Adrenal gland (tissue), 12 donors: Measurements from ENCODE around the gene HIBCH. TPM values are rescaled to one million over a fixed set of nuclear protein-coding genes. Genes with fewer than 3 reads are reported as not detected.
"Not testable (repeated sequence)": the region's sequence is repeated elsewhere in the genome, so short reads cannot be mapped to it uniquely, and the experiment has no call there.

Experiments
- DNase-seq, 7 donors: peaks; one replicate each; pipeline ENCODE4 v3.0.0-alpha.2; 2019 to 2020
- H3K27ac ChIP-seq, 5 donors: fragments of 200-600 bp; sonication (generic) in 4 of 5; 1 replicate in 3 of 5; 2 replicates in 2 of 5; pipeline versions ENCODE4 v1.5.1 to v1.8.0; 2016 to 2020; ENCODE audit warnings: mild to moderate bottlenecking in 1 of 5
- H3K27me3 ChIP-seq: fragments of 200-600 bp; 2 replicates; pipeline ENCODE4 v1.8.0; 2021
- H3K36me3 ChIP-seq, 2 donors: fragments of 200-600 bp; replicated peaks in 1 of 2; 1 replicate in 1 of 2; 2 replicates in 1 of 2; pipeline versions ENCODE4 v1.5.1 to v1.8.0; 2018 to 2022
- H3K4me1 ChIP-seq, 2 donors: fragments of 200-600 bp; replicated peaks in 1 of 2; 1 replicate in 1 of 2; 2 replicates in 1 of 2; pipeline versions ENCODE4 v1.5.1 to v1.8.0; 2018 to 2021
- H3K4me3 ChIP-seq, 4 donors: fragments of 200-600 bp; sonication (generic) in 3 of 4; one replicate each; pipeline ENCODE4 v1.5.1; 2016 to 2018
- H3K9me3 ChIP-seq, 3 donors: fragments of 200-600 bp; sonication (generic) in 1 of 3; replicated peaks in 1 of 3; 1 replicate in 2 of 3; 2 replicates in 1 of 3; pipeline versions ENCODE4 v1.5.1 to v1.8.0; 2016 to 2021
- CTCF ChIP-seq, 6 experiments: fragments of 450-650 bp in 4 of 6; fragments of 200-600 bp in 2 of 6; sonication (generic) in 1 of 6; IDR thresholded peaks; 1 replicate in 5 of 6; 2 replicates in 1 of 6; pipeline versions ENCODE4 v1.5.1 to v1.8.0; 2016 to 2021; ENCODE audit warnings: antibody characterized with exemption in 6 of 6, mild to moderate bottlenecking in 2 of 6, moderate library complexity in 1 of 6
- POLR2A ChIP-seq, 2 donors: fragments of 450-650 bp; IDR thresholded peaks; one replicate each; pipeline ENCODE4 v1.6.1; 2017; ENCODE audit warnings: antibody characterized with exemption in 2 of 2, mild to moderate bottlenecking in 2 of 2, moderate library complexity in 1 of 2
- WGBS, 4 donors: extraction: QIAGEN DNeasy Blood & Tissue Kit in 2 of 4; methylation state at CpG; one replicate each; pipeline versions ENCODE4 v1.1.5 to v1.1.7; 2013 to 2017; 5-methylcytosine and 5-hydroxymethylcytosine counted together
- intact Hi-C, 2 donors: fragments of 100-400 bp; cut with DNase I; formaldehyde crosslinking; loops; one replicate each; pipeline versions ENCODE4 v1.14.1 to v1.15.0; 2022 to 2023
- polyA plus RNA-seq, 3 donors: library from polyadenylated mRNA; stranded (reverse); fragments of 200-250 nt in 2 of 3; fragments of 350-450 nt in 1 of 3; fragmentation: Illumina TruSeq in 1 of 3; extraction: RNeasy Lipid Tissue Mini Kit (QIAGEN cat#74804) in 1 of 3; gene quantifications; one replicate each; pipeline ENCODE4 v1.2.3, GENCODE V29; 2013 to 2014
- total RNA-seq, 9 donors: library from RNA; depleted of rRNA in 4 of 9; stranded (reverse); fragments of >200 nt in 4 of 9; fragments of 120-200 nt in 1 of 9; fragmentation: NEBNext Ultra II Directional in 1 of 9; extraction: Animal tissue kit (Norgen Biotek cat#: 25700) in 1 of 9; gene quantifications; one replicate each; pipeline versions ENCODE4 v1.1.0 to v1.2.4, GENCODE V29; 2013 to 2023
- donor health status: healthy with polysubstance abuse.
- donor health status: Bipolar disorder and iron deficiency.
- donor health status: DM: yes; HTN: yes; CAD: no.
- donor health status: DM: no; HTN: no; CAD: no.
- donor health status: DM: no; HTN: no; CAD: no.
- donor health status: DM: yes; HTN: yes; CAD: no.

The HIBCH gene
- total and polyA plus RNA-seq, 12 donors, result 18.2 to 174 (median 66.4) TPM

DNA sequence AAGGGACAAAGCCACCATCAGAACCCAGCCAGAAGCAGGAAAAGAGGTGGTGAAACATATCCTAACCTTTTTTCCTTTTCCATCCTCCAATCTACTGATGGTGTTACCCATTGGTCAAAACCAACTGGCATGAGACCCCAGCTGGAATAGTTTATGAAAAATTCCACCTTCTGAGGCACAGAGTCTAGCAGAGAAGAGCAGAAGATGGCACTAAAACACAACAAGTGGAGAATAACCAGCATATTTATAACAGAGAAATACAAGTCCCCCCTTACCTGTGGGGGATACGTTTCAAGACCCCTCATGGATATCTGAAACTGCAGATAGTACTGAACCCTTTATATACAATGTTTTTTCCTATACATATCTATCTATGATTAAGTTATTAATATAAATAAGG lies 18.8 kb upstream of the HIBCH start:
- Histone ChIP-seq H3K36me3 (no peaks in the 10 kb centered on the region), H3K27ac (no peak overlapping the region), H3K9me3 (no peaks in the 10 kb centered on the region), H3K4me3 (no peak overlapping the region), H3K4me1 (peaks cover 8 to 24% of the 10 kb centered on the region in 2 donors), H3K27me3 (no peaks in the 10 kb centered on the region)
- 82 to 93% (median 90%) methylated on average over 1 of the region's 1 CpG for WGBS, 4 donors
- intact Hi-C loops, result no loop called here
- DNase-seq, result no peak
- no peak for TF ChIP-seq POLR2A (IDR thresholded peaks at IDR 0.05)
- TF ChIP-seq CTCF (IDR thresholded peaks at IDR 0.05), result no peak

DNA sequence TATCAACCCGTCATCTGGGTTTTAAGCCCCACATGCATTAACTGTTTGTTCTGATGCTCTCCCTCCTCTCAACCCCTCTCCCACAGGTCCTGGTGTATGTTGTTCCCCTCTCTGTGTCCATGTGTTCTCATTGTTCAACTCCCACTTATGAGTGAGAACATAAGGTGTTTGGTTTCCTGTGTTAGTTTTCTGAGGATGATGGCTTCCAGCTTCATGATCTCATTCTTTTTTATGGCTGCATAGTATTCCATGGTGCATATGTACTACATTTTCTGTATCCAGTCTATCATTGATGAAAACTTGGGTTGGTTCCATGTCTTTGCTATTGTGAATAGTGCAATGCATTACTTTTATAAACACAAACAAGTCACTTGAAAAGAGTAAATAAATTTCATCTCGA lies 16.8 kb upstream of the HIBCH start:
- intact Hi-C loops, result no loop called here
- DNase-seq, result no peak
- no peak overlapping the region for H3K4me3 ChIP-seq
- H3K9me3 ChIP-seq, result no peaks in the 10 kb centered on the region
- 97 to 99% (median 98%) methylated on average over 2 of the region's 2 CpGs for WGBS, 4 donors
- H3K4me1 ChIP-seq, result peaks cover 12 to 28% of the 10 kb centered on the region in 2 donors
- no peak overlapping the region for H3K27ac ChIP-seq
- TF ChIP-seq POLR2A (IDR thresholded peaks at IDR 0.05) (no peak), CTCF (IDR thresholded peaks at IDR 0.05) (no peak)
- no peaks in the 10 kb centered on the region for H3K36me3 ChIP-seq
- no peaks in the 10 kb centered on the region for H3K27me3 ChIP-seq

DNA sequence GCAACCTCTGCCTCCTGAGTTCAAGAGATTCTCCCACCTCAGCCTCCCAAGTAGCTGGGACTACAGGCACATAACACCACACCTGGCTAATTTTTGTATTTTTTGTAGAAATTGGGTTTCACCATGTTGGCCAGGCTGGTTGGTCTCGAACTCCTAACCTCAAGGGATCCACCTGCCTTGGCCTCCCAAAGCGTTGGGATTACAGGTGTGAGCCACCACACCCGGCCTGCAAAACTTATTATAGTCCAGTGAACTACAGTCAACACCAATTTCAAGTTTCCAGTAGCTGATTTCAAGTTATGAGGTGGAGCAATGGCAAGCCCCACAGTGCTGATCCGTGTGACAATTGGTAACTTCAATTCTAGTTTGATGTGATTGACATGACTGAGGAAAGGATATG lies 16.0 kb upstream of the HIBCH start:
- peaks cover 12 to 28% of the 10 kb centered on the region in 2 donors for H3K4me1 ChIP-seq
- DNase-seq, H3K9me3 ChIP-seq, intact Hi-C loops, H3K27me3 ChIP-seq, H3K36me3 ChIP-seq: not testable (repeated sequence)
- 92 to 98% (median 95%) methylated on average over 4 of the region's 4 CpGs for WGBS, 4 donors
- peak overlapping the region in 1 of 5 donors; percentile 56 for H3K27ac ChIP-seq
- H3K4me3 ChIP-seq, result peak overlapping the region in 1 of 4 donors; percentile 13

- intact Hi-C loops, result no loop called here
- no peaks in the 10 kb centered on the region for H3K36me3 ChIP-seq
Observed at GRCh38 chr2:190335225-190335559, 15.6 kb upstream of the HIBCH start.

More at GRCh38 chr2:190335225-190335559, 15.6 kb upstream of the HIBCH start:
- Histone ChIP-seq H3K4me1 (peaks cover 12 to 28% of the 10 kb centered on the region in 2 donors), H3K27ac (peak overlapping the region in 3 of 5 donors; percentile 51 to 58 (median 56)), H3K9me3 (no peaks in the 10 kb centered on the region), H3K4me3 (peak overlapping the region in 1 of 4 donors; percentile 13), H3K27me3 (no peaks in the 10 kb centered on the region)
- no peak for DNase-seq
- no peak for TF ChIP-seq CTCF (IDR thresholded peaks at IDR 0.05)
- TF ChIP-seq POLR2A (IDR thresholded peaks at IDR 0.05), result no peak
